CD4-positive, alpha-beta T cell (primary cell): ENCODE measurements around the gene TRAPPC6A. TPM values are rescaled to one million over a fixed set of nuclear protein-coding genes. Genes with fewer than 3 reads are reported as not detected.

ENCODE experiments used
- ATAC-seq: fragments of 200-7000 bp; cut with Tn5 transposase; one replicate; pipeline ENCODE4 v1.10.0; 2022; ENCODE audit warnings: mild to moderate bottlenecking; ENCODE audit not compliant: poor library complexity
- CTCF ChIA-PET: fragments of 350-600 bp; sonication (Branson Sonifier 250); formaldehyde crosslinking; loops from one replicate; lab custom pipeline; 2021; ENCODE audit warnings: antibody characterized with exemption, inconsistent platforms; lab: Charles Lee
- POLR2A ChIA-PET: fragments of 350-600 bp; sonication (Branson Sonifier 250); formaldehyde crosslinking; loops from one replicate; lab custom pipeline; 2021; ENCODE audit warnings: antibody characterized with exemption, inconsistent platforms; lab: Charles Lee
- DNase-seq, 14 experiments: peaks; one replicate each; pipeline ENCODE4 v3.0.0-alpha.2; 2013 to 2020; ENCODE audit warnings: mixed read lengths in 2 of 14
- H3K27ac ChIP-seq, 2 donors: one replicate each; pipeline versions ENCODE4 v1.5.1 to v1.7.0; 2013; ENCODE audit warnings: low read length in 2 of 2, low read depth in 1 of 2, mild to moderate bottlenecking in 1 of 2
- H3K27me3 ChIP-seq, 2 experiments: 1 replicate in 1 of 2; 2 replicates in 1 of 2; pipeline versions ENCODE4 v1.6.1 to v1.7.0; 2013; ENCODE audit warnings: low read length in 2 of 2, control low read depth in 1 of 2, mild to moderate bottlenecking in 1 of 2, moderate library complexity in 1 of 2; ENCODE audit not compliant: insufficient read depth in 2 of 2, control insufficient read depth in 1 of 2
- H3K36me3 ChIP-seq: one replicate; pipeline ENCODE4 v1.6.1; 2013; ENCODE audit warnings: low read length, control low read depth; ENCODE audit not compliant: insufficient read depth
- H3K4me1 ChIP-seq: one replicate; pipeline ENCODE4 v1.6.1; 2013; ENCODE audit warnings: low read length, control low read depth; ENCODE audit not compliant: insufficient read depth
- H3K4me3 ChIP-seq: one replicate; pipeline ENCODE4 v1.5.1; 2013; ENCODE audit warnings: mild to moderate bottlenecking, low read length, moderate library complexity
- H3K9me3 ChIP-seq, 2 experiments: 1 replicate in 1 of 2; 2 replicates in 1 of 2; pipeline versions ENCODE4 v1.6.1 to v1.7.0; 2013; ENCODE audit warnings: low read length in 2 of 2, mild to moderate bottlenecking in 2 of 2, control low read depth in 1 of 2, moderate library complexity in 1 of 2; ENCODE audit not compliant: control insufficient read depth in 1 of 2, insufficient read depth in 1 of 2
- H3K27ac Mint-ChIP-seq: one replicate; pipeline ENCODE4 v1.8.0; 2020; ENCODE audit warnings: mixed read lengths
- H3K27me3 Mint-ChIP-seq: one replicate; pipeline ENCODE4 v1.8.0; 2021; ENCODE audit warnings: mixed read lengths
- H3K36me3 Mint-ChIP-seq: one replicate; pipeline ENCODE4 v1.8.0; 2021; ENCODE audit warnings: low read depth, mixed read lengths
- H3K4me1 Mint-ChIP-seq: one replicate; pipeline ENCODE4 v1.8.0; 2021; ENCODE audit warnings: low read depth, mixed read lengths
- H3K4me3 Mint-ChIP-seq: one replicate; pipeline ENCODE4 v1.8.0; 2020; ENCODE audit warnings: mild to moderate bottlenecking, mixed read lengths
- H3K9me3 Mint-ChIP-seq: one replicate; pipeline ENCODE4 v1.8.0; 2020; ENCODE audit warnings: mixed read lengths
- intact Hi-C, 2 experiments: fragments of 100-400 bp; cut with DNase I in 1 of 2; cut with micrococcal nuclease in 1 of 2; formaldehyde crosslinking; loops; one replicate each; pipeline versions ENCODE4 v1.15.1 to v1.9.0; 2023 to 2025; cut with DNase I, micrococcal nuclease
- total RNA-seq, 174 experiments: library from RNA in 2 of 174; stranded (reverse) in 2 of 174; gene quantifications; one replicate each; pipeline ENCODE4 v1.2.3 and lab custom pipeline; 2021 to 2026
- TF ChIP-seq, protein P1 (sequence below): fragments of 200-600 bp; IDR thresholded peaks from one replicate; pipeline ENCODE4 v1.8.0; 2022; ENCODE audit warnings: antibody characterized with exemption, mild to moderate bottlenecking

TRAPPC6A gene
- total RNA-seq, 2 experiments from 2014 or later = 32.0 to 38.8 TPM

DNA sequence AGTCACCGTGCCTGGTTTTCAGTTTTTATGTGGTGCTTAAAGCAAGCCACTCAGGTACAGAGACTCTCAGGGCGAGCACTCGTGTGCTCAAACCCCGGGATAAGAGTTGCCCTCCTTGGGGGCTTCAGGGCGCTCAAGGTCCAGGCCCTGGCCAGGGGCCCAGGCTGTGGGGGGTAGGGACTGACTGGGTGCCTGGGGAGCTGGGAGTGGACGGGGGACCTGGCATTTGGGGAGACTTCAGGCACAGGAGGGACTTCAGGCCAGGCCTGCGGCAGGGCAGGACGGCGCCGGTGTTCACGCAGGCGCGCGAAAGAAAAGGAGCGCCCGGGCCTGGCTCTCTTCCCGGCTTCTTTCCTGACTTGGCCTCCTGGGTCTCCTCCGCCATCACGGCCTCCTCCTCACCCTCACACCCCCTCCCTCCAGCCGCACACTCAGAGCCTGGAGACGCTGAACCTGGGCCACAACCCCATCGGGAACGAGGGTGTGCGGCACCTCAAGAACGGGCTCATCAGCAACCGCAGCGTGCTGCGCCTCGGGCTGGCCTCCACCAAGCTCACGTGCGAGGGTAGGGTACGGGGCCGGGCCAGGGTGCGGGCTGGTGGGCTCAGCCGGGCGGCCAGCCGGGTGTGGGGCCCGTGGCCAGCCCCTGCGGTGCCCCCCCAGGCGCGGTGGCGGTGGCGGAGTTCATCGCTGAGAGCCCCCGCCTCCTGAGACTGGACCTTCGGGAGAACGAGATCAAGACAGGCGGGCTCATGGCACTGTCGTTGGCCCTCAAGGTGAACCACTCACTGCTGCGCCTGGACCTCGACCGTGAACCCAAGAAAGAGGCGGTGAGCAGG lies 33.4 kb downstream of the TRAPPC6A start:
- Histone ChIP-seq H3K9me3 (no peaks in the 10 kb centered on the region), H3K27ac (no peak overlapping the region), H3K36me3 (peaks cover 41% of the 10 kb centered on the region), H3K4me1 (peaks cover 6% of the 10 kb centered on the region), H3K27me3 (no peaks in the 10 kb centered on the region), H3K4me3 (no peak overlapping the region)
- no peak for ATAC-seq
- Mint-ChIP-seq H3K27me3 (no peaks in the 10 kb centered on the region), H3K9me3 (no peaks in the 10 kb centered on the region), H3K4me3 (no peak overlapping the region), H3K36me3 (peaks cover 17% of the 10 kb centered on the region), H3K4me1 (peaks cover 7% of the 10 kb centered on the region), H3K27ac (no peak overlapping the region)
- CTCF ChIA-PET = no interaction called here
- TF ChIP-seq, protein P1, sequence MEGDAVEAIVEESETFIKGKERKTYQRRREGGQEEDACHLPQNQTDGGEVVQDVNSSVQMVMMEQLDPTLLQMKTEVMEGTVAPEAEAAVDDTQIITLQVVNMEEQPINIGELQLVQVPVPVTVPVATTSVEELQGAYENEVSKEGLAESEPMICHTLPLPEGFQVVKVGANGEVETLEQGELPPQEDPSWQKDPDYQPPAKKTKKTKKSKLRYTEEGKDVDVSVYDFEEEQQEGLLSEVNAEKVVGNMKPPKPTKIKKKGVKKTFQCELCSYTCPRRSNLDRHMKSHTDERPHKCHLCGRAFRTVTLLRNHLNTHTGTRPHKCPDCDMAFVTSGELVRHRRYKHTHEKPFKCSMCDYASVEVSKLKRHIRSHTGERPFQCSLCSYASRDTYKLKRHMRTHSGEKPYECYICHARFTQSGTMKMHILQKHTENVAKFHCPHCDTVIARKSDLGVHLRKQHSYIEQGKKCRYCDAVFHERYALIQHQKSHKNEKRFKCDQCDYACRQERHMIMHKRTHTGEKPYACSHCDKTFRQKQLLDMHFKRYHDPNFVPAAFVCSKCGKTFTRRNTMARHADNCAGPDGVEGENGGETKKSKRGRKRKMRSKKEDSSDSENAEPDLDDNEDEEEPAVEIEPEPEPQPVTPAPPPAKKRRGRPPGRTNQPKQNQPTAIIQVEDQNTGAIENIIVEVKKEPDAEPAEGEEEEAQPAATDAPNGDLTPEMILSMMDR = no peak
- POLR2A ChIA-PET = no interaction called here
- no peak for DNase-seq
- intact Hi-C loops = no loop called here

DNA sequence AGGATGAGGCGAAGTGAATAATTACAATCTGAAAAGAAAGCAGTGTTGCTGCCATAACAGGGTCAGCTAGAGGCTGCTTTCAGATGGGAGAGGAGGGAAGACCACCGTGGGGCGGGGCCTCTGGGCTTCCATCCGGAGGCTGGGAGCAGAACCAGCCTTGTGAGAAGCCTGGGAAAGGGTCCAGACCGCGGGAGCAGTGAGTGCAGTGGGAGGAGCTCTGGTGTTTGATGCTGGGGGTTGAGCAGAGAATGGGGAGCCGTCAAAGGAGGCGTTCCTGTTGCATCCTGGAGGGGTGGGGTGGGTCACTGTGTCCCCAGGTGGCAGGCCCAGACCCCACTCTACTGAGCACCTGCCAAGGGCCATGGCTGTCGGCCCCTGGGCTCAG lies 35.3 kb downstream of the TRAPPC6A start:
- DNase-seq (no peak), ATAC-seq (no peak)
- peaks cover 41% of the 10 kb centered on the region for H3K36me3 ChIP-seq
- no peaks in the 10 kb centered on the region for H3K4me1 ChIP-seq
- ChIA-PET CTCF (no interaction called here), POLR2A (no interaction called here)
- no peak overlapping the region for H3K4me3 ChIP-seq
- Mint-ChIP-seq H3K4me1 (no peaks in the 10 kb centered on the region), H3K36me3 (peaks cover 17% of the 10 kb centered on the region), H3K27me3 (no peaks in the 10 kb centered on the region), H3K4me3 (no peak overlapping the region), H3K9me3 (no peaks in the 10 kb centered on the region), H3K27ac (no peak overlapping the region)
- no peaks in the 10 kb centered on the region for H3K9me3 ChIP-seq
- no peak overlapping the region for H3K27ac ChIP-seq
- H3K27me3 ChIP-seq = no peaks in the 10 kb centered on the region
- intact Hi-C loops = no loop called here
- TF ChIP-seq, protein P1 = no peak

- DNase-seq (no peak), ATAC-seq (no peak)
- Histone ChIP-seq H3K4me1 (no peaks in the 10 kb centered on the region), H3K9me3 (no peaks in the 10 kb centered on the region), H3K27ac (no peak overlapping the region), H3K36me3 (peaks cover 41% of the 10 kb centered on the region), H3K4me3 (no peak overlapping the region), H3K27me3 (no peaks in the 10 kb centered on the region)
- no peak overlapping the region for H3K27ac Mint-ChIP-seq
- intact Hi-C loops = no loop called here
- CTCF ChIA-PET = no interaction called here
- POLR2A ChIA-PET = no interaction called here
- no peaks in the 10 kb centered on the region for H3K9me3 Mint-ChIP-seq
- H3K4me1 Mint-ChIP-seq = no peaks in the 10 kb centered on the region
- no peak overlapping the region for H3K4me3 Mint-ChIP-seq
- H3K27me3 Mint-ChIP-seq = no peaks in the 10 kb centered on the region
- TF ChIP-seq, protein P1 = no peak
- H3K36me3 Mint-ChIP-seq = peaks cover 17% of the 10 kb centered on the region
Observed at GRCh38 chr19:45142016-45142725, 35.9 kb downstream of the TRAPPC6A start.
